Measurements from ENCODE around the gene STX16.
"Not testable (repeated sequence)": the region's sequence is repeated elsewhere in the genome, so short reads cannot be mapped to it uniquely, and the experiment has no call there.

Gene STX16

DNA sequence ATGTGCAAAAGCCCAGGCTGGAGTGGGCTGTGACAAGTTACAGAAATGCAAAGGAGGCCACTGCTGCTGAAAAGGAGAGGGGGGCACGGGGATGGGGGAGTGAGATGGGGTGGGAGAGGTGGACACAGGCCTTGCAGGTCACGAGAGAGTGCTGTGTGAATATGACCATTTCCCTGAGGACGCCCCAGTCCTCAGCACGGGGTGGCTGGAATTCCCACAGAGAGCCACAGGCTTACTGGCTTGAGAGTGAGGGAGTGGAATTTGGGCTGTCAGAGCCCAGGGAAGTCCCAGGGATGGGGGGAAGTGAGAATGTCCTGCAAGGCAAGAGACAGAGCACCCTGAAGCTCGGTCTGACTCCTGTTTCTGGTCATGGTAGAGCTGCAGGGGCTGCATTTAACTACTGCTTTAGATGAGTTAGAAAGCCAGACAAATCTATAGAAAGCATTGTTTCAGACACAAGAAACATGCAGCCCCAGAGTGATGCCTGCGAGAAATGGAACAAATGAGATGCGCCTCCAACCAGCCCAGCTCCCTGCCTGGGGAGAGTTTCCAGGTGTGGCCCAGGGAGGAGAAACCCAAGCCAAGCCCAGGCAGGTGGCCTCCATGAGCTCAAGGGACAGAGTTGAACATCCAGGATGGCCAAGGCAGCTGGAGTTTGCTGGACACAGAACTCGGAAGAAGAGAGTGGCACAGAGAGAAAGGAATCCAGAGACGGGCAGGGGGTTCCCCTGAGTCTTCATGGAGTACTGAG, 72.0 kb downstream of the STX16 start:
- no peak for DNase-seq (ENCODE audit: low spot score)

DNA sequence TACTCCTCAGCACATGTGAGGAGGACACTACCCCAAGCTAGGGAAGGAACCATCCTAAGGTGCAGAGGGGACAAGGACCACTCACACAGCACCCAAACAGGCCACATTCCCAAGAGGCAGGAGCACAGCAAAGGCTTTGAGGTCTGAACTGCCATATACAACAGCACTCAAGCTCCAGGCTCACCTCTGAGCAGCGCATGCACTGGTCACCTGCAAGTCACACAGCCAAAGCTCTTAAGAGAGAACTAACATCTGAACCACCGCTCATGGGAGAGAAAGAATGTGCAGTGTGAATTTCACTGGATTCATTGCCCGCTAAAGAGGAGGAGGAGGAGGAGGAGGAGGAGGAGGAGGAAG, 72.5 kb downstream of the STX16 start:
- DNase-seq (ENCODE audit: low spot score), result no peak

DNA sequence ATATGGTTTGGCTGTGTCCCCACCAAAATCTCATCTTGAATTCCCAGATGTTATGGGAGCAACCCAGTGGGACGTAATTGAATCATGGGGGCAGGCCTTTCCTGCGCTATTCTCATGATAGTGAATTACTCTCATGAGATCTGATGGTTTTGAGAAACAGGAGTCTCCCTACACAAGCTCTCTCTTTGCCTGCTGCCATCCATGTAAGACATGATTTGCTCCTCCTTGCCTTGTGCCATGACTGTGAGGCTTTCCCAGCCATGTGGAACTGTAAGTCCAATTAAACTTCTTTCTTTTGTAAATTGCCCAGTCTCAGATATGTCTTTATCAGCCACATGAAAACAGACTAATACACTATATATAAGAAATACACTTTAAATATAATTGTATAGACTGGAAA, 75.1 kb downstream of the STX16 start:
- not testable (repeated sequence) for DNase-seq (ENCODE audit: low spot score)

All from globus pallidus (tissue), 1 donor.